SK-N-SH treated with all-trans-retinoic acid at 6 μM for 48 hours (cell line): ENCODE measurements around the gene CLP1.

Experiments used
- ATAC-seq: fragments of 200-7000 bp; cut with Tn5 transposase; 3 replicates; pipeline ENCODE4 v1.9.1; 2020; ENCODE audit warnings: mild to moderate bottlenecking, moderate library complexity
- ARNTL ChIP-seq: fragments of 450-650 bp; formaldehyde crosslinking; IDR thresholded peaks from 2 replicates; pipeline ENCODE4 v1.5.0; 2020; ENCODE audit warnings: low read depth, mild to moderate bottlenecking, moderate library complexity, borderline replicate concordance
- BACH2 ChIP-seq: fragments of 250-450 bp; sonication (Bioruptor Pico); IDR thresholded peaks from 2 replicates; pipeline ENCODE4 v1.9.0; 2021; ENCODE audit warnings: mild to moderate bottlenecking, borderline replicate concordance
- CSDC2 ChIP-seq: fragments of 250-450 bp; sonication (Bioruptor Pico); IDR thresholded peaks from 2 replicates; pipeline ENCODE4 v1.5.0; 2020; ENCODE audit warnings: mild to moderate bottlenecking, moderate library complexity
- ESRRG ChIP-seq: fragments of 250-450 bp; sonication (Bioruptor Pico); IDR thresholded peaks from 2 replicates; pipeline ENCODE4 v1.6.1; 2021; ENCODE audit warnings: mild to moderate bottlenecking
- GLIS3 ChIP-seq: fragments of 250-450 bp; sonication (Bioruptor Pico); IDR thresholded peaks from 2 replicates; pipeline ENCODE4 v1.5.0; 2020; ENCODE audit warnings: mild to moderate bottlenecking, moderate library complexity
- ISL1 ChIP-seq: fragments of 250-450 bp; sonication (Bioruptor Pico); IDR thresholded peaks from 2 replicates; pipeline ENCODE4 v2.1.2; 2022; ENCODE audit warnings: mild to moderate bottlenecking, moderate library complexity
- OSR1 ChIP-seq: fragments of 250-450 bp; sonication (Bioruptor Pico); IDR thresholded peaks from 2 replicates; pipeline ENCODE4 v1.8.0; 2022; ENCODE audit warnings: moderate library complexity, mild to moderate bottlenecking, inconsistent platforms
- PATZ1 ChIP-seq: fragments of 250-450 bp; sonication (Bioruptor Pico); IDR thresholded peaks from 2 replicates; pipeline ENCODE4 v1.8.0; 2020; ENCODE audit warnings: mild to moderate bottlenecking, moderate library complexity, borderline replicate concordance
- POU6F1 ChIP-seq: fragments of 250-450 bp; sonication (Bioruptor Pico); IDR thresholded peaks from 2 replicates; pipeline ENCODE4 v1.8.0; 2021; ENCODE audit warnings: low read depth, mild to moderate bottlenecking, moderate library complexity, borderline replicate concordance
- RARB ChIP-seq: fragments of 250-450 bp; sonication (Bioruptor Pico); IDR thresholded peaks from 2 replicates; pipeline ENCODE4 v1.8.0; 2021; ENCODE audit warnings: mild to moderate bottlenecking, moderate library complexity
- TCF4 ChIP-seq: fragments of 250-450 bp; sonication (Bioruptor Pico); IDR thresholded peaks from 2 replicates; pipeline ENCODE4 v1.8.0; 2021; ENCODE audit warnings: mild to moderate bottlenecking, moderate library complexity, borderline replicate concordance
- TOX ChIP-seq: fragments of 250-450 bp; sonication (Bioruptor Pico); IDR thresholded peaks from 2 replicates; pipeline ENCODE4 v1.8.0; 2021; ENCODE audit warnings: mild to moderate bottlenecking, moderate library complexity, borderline replicate concordance
- TSHZ2 ChIP-seq: fragments of 250-450 bp; sonication (Bioruptor Pico); IDR thresholded peaks from 2 replicates; pipeline ENCODE4 v1.5.0; 2020; ENCODE audit warnings: mild to moderate bottlenecking, moderate library complexity
- ZC3H10 ChIP-seq: fragments of 250-450 bp; sonication (Bioruptor Pico); IDR thresholded peaks from 2 replicates; pipeline ENCODE4 v1.5.1; 2021; ENCODE audit warnings: mild to moderate bottlenecking, moderate library complexity
- ZFP3 ChIP-seq: fragments of 250-450 bp; sonication (Bioruptor Pico); IDR thresholded peaks from 2 replicates; pipeline ENCODE4 v1.5.0; 2020; ENCODE audit warnings: mild to moderate bottlenecking, moderate library complexity
- ZFP30 ChIP-seq: fragments of 450-650 bp; formaldehyde crosslinking; IDR thresholded peaks from 2 replicates; pipeline ENCODE4 v1.5.0; 2022; ENCODE audit warnings: mild to moderate bottlenecking, moderate library complexity
- ZNF565 ChIP-seq: fragments of 450-650 bp; formaldehyde crosslinking; conservative IDR thresholded peaks from 2 replicates; pipeline ENCODE4 v1.5.0; 2020; ENCODE audit warnings: low read depth, mild to moderate bottlenecking, moderate library complexity
- ZNF70 ChIP-seq: fragments of 450-650 bp; formaldehyde crosslinking; IDR thresholded peaks from 2 replicates; pipeline ENCODE4 v1.5.0; 2020; ENCODE audit warnings: mild to moderate bottlenecking, moderate library complexity
- ZNF8 ChIP-seq: fragments of 450-650 bp; formaldehyde crosslinking; IDR thresholded peaks from 2 replicates; pipeline ENCODE4 v1.5.0; 2020; ENCODE audit warnings: mild to moderate bottlenecking, moderate library complexity
- TF ChIP-seq, protein P1 (sequence below): fragments of 250-450 bp; sonication (Bioruptor Pico); IDR thresholded peaks from 2 replicates; pipeline ENCODE4 v1.5.1; 2020; ENCODE audit warnings: low read depth, mild to moderate bottlenecking, moderate library complexity

The CLP1 gene

DNA sequence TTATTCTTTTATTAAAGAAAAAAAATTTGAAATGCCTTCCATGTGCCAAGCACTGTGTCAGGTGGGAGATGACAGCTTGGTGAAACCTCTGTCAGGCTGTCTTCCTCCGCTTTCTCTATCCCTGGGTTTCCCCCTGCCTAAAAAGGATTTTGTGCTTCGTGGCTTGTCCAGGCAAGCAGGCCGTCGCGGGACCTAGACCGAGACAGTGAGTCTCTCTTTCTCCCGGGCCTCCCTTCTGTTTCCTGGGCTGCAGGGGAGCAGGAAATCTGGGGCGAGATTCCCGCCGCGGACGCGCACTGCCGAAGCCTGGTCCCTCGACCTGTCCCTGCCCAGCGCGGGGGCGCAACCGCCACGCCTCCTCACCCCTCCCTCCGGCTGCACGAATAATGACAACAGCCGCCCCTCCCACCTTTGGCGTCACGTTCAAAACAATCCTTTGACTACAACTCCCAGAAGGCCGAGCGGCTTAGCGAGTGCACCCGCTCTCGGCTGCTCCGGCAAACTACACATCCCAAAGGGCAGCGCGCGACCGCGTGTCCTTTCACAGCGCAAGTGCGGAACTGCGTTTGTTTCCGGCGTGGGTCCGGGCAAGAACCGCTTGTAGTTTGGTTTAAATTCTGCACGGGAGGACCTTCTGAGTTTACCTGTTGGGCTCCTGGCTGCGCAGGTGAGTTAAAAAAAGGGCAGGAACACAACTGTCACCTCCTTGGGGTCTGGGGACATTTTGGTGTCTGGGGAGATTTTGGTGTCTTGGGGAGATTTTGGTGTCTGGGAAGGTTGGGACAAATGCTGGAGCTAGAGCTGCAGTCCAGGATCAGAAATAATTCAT lies at the start of gene CLP1:
Gene CLP1 (plus strand): TSS at position 569 of the 829 bp plus-strand sequence. CDS start 1,715 bp downstream, outside the sequence.
- peak; percentile 98 for ATAC-seq
- TF ChIP-seq PATZ1 (CRISPR knock-in tag) (peak; percentile 89; the same call in 1 of the 2 replicates), ZNF565 (CRISPR knock-in tag) (no peak)

GRCh38 chr11:57610170-57610569 lies 47.4 kb upstream of the CLP1 start:
- ATAC-seq, result no peak
- TF ChIP-seq ZFP30 (no peak), RARB (CRISPR knock-in tag) (no peak), ZFP3 (CRISPR knock-in tag) (no peak), TSHZ2 (CRISPR knock-in tag) (no peak), ARNTL (CRISPR knock-in tag) (no peak), PATZ1 (CRISPR knock-in tag) (no peak), ZNF70 (CRISPR knock-in tag) (no peak), ZC3H10 (no peak), ISL1 (CRISPR knock-in tag) (no peak), POU6F1 (CRISPR knock-in tag) (no peak), ZNF8 (no peak), TCF4 (CRISPR knock-in tag) (no peak), ESRRG (no peak), OSR1 (CRISPR knock-in tag) (no peak), CSDC2 (no peak), TOX (CRISPR knock-in tag) (no peak)
- TF ChIP-seq, protein P1, sequence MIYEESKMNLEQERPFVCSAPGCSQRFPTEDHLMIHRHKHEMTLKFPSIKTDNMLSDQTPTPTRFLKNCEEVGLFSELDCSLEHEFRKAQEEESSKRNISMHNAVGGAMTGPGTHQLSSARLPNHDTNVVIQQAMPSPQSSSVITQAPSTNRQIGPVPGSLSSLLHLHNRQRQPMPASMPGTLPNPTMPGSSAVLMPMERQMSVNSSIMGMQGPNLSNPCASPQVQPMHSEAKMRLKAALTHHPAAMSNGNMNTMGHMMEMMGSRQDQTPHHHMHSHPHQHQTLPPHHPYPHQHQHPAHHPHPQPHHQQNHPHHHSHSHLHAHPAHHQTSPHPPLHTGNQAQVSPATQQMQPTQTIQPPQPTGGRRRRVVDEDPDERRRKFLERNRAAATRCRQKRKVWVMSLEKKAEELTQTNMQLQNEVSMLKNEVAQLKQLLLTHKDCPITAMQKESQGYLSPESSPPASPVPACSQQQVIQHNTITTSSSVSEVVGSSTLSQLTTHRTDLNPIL (CRISPR knock-in tag), result no peak

GRCh38 chr11:57614234-57614772 lies 43.3 kb upstream of the CLP1 start:
- no peak for ATAC-seq
- TF ChIP-seq BACH2 (CRISPR knock-in tag) (no peak), TCF4 (CRISPR knock-in tag) (no peak), RARB (CRISPR knock-in tag) (no peak), GLIS3 (no peak), ZNF70 (CRISPR knock-in tag) (no peak)
